KG1 (cell line): ENCODE measurements around the gene CPB1.

ENCODE experiments used
- DNase-seq: peaks from one replicate; lab custom pipeline; 2025; lab: John Stamatoyannopoulos, UW

Gene CPB1

DNA sequence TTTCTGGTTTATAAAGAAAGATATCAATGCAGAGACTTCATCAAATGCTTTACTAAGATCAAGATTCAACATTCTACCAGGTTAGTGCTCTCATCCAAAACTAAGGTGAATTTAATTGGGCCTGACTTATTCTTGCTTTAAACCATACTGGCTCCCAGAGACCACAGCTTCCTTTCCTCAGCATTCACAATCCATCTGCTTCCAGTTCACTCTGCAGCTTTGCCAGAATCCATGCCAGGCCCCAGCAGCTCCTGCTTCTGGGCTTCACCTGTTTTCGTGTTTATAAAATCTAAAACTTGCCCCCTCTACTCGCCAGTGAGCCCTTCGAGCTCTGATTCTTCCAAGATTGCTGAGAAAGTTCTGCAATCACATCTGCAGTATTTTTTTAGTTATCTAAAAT, 2.3 kb downstream of the CPB1 start:
- DNase-seq = no peak

DNA sequence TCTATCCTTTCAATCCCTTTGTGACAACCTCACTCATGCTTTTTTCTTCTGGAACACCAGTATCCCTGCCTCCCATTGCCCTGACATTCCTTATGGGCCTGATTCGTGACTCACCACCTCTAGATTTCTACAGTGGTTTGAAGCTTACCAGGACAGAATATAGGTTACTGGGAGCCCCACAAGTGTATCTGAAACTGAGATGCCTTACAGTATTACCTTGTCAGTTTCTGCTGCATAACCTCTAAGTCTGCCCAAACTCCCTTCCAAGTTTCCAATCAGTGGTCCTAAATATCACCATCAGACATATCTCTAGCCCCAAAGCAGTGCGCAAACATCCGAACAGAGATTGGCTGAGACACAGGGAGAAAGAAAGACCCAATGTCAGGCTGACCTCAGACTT, 5.6 kb downstream of the CPB1 start:
- no peak for DNase-seq

DNA sequence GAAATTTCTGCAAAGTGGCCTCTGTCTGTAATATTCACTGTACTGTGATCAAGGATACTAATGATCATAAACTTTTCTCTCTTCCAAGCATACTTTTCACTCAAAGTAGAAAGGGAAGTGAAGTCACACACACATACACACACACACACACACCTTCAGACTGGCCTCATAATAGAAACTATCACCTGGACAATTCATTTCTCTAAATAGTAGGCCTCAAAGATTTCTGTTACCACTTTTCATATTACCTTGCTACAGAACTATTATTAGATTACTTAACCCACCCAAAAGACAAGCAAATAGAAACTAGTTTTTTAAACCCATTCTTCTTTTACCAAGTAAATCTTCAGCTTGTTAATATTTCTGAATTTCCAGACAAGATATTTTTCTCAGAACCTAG, 12.2 kb downstream of the CPB1 start:
- DNase-seq = no peak

DNA sequence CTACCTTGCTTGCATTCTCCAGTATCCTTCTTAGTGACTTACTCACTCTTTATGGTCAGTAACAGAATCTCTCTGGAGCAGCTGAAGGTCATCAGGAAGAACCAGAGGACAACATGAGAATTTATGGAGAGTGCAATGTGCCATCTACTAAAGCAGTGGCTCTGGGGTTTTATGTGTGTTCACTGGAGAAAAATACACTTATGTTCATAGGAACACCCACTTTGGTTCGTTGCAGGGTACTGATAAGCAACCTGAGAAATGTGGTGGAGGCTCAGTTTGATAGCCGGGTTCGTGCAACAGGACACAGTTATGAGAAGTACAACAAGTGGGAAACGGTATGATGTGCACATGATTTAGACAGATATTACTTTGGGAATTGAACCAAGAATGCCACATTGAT, 12.8 kb downstream of the CPB1 start:
- no peak for DNase-seq

DNA sequence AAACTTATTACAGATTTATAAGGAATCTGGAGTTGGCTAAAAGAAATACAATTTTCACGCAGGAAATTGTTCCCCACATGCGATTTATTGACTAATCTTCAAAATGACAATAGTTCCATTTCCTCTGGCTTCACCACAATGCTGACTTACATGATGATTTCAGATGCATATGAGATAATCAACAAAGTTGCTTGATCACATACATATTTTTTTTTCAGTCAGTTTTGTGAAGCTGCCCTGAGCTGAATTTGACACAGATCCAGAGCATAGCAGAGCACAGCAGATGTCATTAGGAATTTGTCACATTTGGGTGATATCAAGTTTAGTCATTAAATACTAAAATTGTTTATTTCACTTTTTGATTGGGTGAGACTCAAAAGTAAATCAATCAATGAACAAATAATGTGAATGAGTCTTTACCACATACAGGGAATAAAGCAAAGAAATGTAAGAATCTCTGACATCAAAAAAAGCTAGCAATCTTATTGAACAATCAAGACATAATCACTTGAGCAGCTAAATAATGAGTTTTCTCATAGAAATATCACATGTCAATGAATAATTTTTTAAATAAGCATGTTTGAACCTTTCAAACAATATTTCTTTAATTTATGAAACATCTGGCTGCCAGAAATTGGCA, 18.3 kb downstream of the CPB1 start:
- DNase-seq = no peak

DNA sequence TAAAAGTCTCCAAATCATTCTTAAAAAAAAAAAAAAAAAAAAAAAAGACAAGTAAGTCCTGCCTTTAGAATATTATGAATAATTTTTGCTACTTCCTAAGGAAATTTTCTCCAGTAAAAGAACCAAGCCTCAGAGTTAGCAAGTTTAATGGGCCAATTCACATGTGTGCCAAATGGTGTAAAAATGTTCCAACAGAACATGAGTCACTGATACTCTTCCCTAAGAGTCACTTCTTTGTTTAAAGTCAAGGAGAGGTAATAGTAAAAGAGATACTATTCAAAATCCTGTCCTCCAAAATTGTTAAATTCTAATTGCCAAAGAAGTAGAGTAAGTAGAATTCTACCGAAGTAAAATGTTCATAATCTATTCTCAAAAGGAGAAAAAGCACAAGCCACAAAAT, 19.7 kb downstream of the CPB1 start:
- no peak for DNase-seq

DNA sequence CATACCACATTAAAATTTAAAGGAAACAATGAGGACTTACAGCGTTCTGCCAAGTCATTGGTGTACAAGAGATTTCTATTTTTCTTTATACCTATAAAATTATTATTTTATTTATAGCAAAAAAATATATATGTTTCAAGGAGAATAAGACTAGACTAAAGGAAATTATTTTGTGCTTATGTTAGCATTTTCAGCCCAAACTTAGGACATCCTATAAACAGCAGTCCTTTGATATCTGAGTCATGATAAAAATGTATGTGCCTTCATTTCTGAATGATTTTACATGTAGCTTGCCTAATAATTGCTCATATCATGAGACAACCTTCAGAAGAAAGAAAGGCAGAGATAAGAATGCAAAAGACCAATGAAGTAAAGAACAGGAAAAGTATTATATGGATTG, 20.8 kb downstream of the CPB1 start:
- DNase-seq = no peak

DNA sequence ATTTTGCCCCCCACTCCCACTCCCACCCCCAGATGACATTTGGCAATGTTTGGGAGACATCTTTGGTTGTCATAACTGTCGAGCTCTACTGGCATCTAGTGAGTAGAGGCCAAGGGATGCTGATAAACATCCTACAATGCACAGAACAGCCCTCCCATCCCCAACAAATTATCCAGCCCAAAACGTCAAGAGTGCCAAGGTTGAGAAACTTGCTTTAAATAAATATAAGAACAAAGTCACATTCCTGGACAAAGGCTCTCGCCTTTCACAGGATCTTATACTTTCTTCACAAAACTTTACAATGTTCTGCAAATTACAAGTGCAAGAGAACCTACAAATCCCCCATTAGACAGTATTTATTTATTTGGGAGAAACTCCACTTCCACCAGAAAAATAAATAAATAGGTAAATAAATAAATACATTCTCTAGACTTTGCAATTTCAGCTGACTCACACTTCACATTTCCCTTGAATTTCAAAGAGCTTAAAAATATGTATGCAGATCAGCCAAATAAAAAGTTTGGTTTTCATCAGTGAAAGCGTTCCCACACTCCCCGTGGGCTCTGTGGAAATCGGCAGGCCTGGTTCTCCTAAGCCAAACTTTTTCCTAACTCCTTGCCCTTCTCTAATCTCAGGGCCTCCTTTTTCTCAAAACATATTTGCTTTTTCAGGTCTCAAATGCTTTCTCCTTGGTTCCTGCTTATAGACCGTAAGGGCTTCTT, 24.8 kb downstream of the CPB1 start:
- no peak for DNase-seq

DNA sequence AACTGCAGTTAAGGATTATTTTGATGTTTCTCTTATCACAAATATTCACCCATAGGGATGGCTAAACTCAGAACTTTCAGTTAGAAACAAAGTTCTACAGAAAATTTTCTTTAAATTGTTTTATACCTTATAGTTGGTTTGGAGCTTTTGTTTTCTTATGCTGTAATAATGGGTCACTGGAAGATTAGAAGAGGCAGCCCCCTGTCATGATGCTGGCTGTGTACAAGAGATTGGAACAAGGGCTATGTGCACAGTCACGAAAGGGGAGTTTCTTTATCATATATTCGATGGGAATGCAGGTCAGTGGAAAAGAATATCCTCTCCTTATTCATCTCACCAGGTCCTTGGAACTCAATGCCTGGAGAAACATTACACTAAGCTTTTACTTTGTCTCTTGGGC, 25.5 kb downstream of the CPB1 start:
- no peak for DNase-seq

DNA sequence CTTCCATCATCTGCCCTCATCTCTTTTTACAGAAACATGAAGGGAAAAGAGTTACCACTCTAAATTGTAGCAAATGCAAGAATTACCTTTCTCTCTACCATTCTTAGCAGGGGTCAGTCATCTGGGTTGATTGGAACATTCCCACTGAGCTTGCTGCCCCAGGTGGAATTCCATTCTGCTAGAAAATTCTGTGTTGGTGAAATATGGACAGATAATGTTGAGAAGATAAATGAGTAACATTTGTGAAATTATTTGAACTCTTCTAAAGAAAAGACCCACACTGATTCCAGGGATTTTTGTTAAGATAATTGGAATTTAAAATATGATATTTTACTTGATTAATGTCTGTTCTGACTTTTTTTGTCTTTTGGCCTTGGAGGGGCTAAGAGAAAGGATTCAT, 26.4 kb downstream of the CPB1 start:
- DNase-seq = no peak

DNA sequence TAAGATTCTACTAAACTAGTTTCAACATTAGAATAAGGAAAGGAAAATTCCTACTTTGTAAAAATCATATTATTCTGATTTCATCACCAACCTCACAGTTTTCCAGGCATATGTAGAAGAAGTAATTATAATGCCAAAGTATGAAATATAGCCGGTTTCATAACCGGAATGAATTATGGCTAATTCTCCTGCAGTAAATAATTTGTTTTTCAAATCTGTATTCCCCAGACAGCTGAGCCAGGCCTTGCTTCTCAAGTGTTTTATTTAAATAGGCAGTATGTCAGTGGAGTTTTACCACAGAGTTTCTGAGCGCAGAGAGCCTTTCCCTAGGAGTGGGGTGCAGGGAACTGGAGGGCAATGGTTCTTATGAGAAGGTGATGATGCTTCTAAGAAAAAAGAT, 28.8 kb downstream of the CPB1 start:
- DNase-seq = no peak

DNA sequence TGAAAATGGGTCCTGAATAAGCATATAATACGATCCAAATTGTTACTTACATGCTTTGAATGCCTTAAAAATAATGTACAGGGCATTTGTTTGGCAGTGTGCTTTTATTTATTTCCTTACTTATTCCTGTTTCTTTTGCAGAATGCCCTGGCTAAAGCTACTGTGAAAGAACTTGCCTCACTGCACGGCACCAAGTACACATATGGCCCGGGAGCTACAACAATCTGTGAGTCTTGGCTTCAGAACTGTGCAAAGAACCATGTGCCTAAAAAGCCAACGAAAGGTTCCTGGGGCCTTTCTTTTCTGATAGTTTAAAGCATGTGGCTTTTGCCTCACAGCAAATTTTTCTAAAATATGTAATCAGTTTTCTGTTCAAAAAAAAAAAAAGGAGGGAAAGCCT, 29.7 kb downstream of the CPB1 start:
- DNase-seq = no peak

DNA sequence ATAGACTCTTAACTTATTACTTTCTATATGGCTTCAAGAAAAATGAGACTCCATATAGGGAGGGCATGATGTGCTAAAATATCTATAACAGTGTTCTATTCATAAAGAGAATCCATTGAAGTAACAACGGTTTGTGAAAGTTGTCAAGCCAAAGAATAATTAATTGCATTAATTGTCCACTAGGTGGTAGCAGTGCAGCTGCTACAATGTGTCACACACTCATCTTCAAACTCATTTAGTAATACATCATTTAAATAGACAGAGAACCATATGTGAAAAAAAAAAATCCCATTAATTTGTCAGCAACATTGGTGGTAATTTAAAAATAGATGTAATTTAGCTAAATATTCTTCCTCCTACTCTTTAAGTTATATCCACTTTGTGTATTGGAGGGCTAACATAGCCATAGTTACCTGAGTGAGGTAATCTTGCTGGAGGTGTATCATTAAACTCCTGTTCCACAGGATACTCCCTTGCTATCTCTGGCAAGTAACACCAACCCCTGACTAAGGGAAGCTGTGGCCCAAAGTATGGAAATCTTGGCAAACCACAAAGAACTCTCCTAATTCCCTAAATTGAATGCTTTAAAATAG, 33.8 kb downstream of the CPB1 start:
- peak; percentile 25 for DNase-seq

DNA sequence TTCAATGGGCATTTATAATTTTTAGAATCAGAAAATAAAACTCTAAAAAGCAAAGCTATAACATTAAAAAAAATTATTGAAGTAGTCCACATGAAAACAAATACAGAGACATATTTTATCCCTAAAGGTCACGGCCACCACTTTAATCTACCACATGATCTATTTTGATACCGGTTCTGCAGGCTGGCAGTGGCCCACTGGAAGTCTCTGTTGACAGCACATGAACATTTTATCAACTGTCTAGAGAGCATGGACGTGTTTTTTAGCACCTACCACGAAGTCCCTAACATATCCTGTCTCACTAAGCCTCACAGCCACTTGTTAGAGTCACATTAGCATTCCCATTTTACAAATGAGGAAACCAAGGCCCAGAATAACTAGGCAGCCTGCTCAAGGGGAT, 35.7 kb downstream of the CPB1 start:
- DNase-seq = no peak

DNA sequence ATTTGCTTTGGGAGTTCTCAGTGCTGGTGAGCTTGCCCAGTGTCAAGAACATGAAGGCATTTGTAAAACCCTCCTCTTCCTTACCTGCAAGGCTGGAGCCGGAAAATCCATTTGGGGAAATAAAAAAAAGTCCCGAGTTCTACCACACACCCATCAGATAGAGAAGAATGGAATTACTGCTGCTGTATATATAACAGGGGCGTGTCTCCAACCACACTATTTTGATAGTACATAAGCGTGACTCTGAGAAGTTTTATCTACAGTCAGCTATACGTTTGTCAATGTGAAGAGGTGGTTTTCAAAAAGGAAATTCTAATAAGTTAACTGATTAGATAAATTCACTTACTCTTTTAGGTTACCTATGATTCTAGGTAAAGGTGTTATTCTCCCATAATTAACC, 36.2 kb downstream of the CPB1 start:
- no peak for DNase-seq

DNA sequence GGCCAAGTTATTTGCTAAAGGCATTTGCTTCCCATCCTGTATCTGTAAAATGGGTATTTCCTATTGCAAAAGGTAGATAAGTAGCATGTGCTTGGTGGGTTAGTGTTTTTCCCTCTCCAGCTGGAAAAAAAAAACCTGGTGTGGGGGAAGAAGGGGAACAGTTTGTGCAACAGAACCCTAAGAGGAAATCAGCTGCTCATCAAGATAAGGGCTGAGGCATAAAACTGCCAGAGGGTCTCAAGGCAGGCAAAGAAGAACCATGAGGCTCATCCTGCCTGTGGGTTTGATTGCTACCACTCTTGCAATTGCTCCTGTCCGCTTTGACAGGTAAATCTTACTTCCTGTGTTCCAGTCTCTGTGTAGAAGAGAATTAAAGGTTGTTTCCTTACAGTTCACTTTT, 37.4 kb downstream of the CPB1 start, which contains the start of gene CPA3:
Gene CPA3 (plus strand): TSS at position 248 of the 400 bp plus-strand sequence. CDS start 12 bp downstream, at position 260.
- peak; percentile 56 for DNase-seq

DNA sequence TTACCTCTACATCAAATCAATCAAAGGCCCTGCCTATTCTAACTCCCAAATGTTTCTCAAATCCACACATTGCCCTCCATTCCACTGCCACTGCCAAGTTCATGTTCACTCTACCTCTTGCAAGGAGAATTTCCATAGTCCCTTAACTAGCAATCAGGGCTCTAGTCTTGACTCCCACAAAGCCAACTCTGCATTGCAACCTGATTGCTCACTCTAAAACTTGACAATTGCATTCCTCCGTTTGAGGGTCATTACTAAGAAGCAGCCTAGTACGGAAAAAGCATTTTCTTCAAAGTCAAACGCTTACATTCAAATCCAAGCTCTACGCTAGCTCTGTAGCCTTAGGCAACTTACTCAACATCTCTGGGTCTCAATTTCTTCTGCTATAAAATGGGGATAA, 38.6 kb downstream of the CPB1 start:
- DNase-seq = no peak

DNA sequence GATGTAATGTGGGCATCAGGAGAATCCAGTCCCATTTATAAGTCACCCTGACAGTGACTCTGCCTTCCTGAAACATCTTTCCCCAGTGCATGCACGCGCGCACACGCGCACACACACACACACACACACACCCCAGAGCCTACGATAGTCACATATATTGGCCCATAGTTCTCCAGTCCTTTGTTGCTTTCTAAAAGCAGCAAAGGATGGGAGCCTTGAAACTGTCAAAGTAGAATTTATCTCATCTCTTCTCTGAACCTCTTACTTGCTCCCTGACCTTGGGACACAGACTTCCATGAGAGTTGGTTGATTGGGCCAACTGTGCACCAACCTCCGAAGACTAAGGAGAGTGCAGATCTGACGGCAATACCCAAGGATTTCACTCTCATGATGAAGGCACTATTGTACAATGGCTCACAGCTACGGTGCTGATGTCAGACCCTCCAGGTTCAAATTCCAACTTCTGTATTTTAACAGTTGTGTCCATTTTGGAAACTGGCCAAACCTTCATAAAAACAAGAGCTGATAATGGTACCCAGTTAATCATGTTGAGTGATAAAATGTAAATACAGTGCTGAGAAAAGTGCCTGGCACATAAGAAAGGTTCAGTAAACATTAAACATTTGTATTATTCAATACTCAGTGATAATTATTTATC, 45.8 kb downstream of the CPB1 start:
- no peak for DNase-seq

DNA sequence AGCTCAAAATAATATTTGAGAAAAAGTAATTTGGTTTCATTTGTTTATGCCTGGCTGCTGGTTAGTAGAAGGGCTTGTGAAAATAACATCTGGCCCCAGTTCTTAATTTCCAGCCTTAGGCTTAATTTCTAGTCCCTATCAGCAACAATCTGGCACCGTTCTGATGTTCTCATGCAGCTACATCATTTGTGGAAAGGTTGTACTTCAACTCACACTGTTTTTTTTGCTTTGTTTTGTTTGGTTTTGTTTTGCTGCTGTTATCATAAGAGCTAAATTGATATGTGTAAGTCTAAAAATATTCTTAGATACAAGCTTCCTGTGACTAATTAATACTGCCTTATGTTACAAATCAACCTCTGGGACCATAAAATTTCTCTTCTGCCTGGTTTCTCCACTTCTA, 46.4 kb downstream of the CPB1 start:
- DNase-seq = no peak

DNA sequence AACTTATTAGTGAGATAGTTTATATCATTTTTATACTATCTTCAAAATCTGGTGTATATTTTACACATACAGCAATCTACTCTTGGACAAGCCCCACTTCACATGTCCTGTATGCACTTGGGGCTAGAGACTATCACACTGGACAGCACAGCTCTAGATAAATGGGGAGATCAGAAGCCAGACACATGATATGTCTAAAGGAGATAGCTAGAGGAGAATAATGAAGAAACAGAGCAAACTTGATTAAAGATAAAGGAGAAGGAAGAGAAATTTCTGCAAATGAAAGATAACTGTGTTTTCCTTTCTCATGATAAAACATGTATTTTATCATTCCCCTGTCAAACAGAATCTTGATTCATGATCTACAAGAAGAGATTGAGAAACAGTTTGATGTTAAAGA, 50.5 kb downstream of the CPB1 start:
- no peak for DNase-seq

DNA sequence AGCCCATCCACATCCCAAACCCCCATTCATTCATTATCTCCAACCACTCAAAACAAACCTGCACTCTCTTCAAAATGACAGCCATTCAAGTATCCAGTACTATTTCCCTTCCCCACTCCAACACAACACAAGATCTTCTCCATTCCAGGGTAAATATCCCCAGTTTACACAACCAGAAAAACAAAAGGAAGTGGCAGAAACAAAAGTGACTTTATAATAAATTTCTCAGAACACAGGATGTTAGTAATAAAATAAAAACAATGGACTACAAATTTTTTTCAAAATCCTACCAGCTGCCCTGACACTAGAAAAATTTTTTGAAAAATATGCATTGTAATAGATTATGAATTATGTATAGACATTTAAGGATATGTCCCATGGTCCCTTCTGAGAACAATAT, 51.6 kb downstream of the CPB1 start:
- DNase-seq = no peak

DNA sequence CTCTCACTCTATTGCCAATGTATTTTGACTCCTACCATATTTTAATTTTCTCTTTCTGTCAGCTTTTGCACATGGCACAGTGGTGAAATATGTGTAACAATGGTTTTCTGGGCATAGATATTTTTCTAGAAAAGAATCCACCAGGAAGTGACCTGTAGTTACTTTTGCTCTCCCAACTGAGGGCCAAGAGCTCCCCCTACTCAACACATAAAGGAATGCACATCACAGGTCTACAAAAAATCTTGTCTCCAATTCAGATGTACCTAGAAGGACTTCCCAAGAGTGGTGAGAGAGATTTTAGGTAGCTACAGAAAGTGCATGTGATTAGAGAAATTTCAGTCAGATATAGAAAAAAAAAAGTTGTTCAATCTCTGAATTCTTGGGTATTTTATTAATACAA, 53.1 kb downstream of the CPB1 start:
- no peak for DNase-seq

DNA sequence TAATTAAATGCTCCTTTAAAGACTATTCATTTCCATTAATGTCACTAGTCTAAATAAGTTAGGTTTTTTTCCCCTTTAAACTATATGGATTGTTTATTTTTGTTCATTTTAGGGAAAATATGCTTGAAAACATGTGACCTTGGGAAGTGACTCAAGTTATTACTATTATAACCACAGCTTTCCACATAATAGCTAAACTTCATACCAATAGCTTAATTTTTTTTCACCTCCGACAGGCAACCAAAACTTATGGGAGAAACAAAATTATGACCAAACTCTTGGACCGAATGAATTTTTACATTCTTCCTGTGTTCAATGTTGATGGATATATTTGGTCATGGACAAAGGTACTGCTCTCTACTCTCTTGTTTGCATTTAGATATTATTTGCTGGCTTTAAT, 53.7 kb downstream of the CPB1 start:
- no peak for DNase-seq
